HG03565 (cell line): Measurements from ENCODE around the gene STAP2.
A peak's percentile ranks its signal among the peaks of the same experiment; 100 is the strongest.

Experiments
- ATAC-seq: cut with Tn5 transposase; IDR thresholded peaks from one replicate; pipeline ENCODE4 v1.9.1; 2021; ENCODE audit warnings: mild to moderate bottlenecking, moderate library complexity; ENCODE audit not compliant: unreplicated experiment

The STAP2 gene

DNA sequence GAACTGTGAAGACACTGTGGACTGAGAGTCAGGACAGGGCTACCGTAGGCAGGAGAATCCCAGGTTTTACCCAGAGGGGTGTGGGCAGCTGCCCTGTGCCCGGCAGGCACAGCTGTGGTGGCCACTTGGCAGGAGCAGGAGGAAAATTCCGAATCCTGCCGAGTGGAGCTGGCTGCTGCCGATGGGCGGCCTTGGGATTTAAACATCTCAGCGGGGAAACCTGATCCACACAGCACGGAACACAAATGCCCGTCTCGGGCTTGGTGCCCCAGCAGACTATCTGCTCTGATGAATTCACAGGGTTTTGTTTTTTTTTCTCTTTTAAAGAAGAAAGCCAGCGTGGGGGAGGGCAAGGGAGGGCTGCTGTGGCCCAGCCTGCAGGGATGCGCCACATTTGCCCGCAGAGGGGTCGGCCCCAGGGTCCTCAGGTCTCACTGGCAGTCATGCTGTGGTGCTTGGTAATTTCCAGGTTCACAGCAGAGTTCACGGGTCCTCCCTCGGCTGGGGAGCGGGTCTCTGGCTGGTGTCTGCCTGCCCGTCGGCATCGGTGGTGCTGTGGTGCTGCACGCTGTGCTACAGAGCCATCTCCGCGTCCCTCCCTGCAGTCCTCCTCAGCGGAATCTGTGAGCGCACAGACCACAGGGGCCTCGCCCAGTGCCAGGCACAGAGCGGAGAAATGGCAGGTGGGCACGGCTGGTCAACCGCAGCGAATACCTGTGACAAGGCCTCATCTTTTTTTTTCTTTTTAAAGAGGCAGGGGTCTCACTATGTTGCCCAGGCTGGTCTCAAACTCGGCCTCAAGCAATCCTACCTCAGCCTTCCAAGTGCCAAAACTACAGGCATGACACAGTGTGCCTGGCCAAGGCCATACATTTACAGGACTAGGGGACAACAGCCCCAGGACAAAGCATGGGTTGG is 32.9 kb upstream of the STAP2 start:
- ATAC-seq = no peak

DNA sequence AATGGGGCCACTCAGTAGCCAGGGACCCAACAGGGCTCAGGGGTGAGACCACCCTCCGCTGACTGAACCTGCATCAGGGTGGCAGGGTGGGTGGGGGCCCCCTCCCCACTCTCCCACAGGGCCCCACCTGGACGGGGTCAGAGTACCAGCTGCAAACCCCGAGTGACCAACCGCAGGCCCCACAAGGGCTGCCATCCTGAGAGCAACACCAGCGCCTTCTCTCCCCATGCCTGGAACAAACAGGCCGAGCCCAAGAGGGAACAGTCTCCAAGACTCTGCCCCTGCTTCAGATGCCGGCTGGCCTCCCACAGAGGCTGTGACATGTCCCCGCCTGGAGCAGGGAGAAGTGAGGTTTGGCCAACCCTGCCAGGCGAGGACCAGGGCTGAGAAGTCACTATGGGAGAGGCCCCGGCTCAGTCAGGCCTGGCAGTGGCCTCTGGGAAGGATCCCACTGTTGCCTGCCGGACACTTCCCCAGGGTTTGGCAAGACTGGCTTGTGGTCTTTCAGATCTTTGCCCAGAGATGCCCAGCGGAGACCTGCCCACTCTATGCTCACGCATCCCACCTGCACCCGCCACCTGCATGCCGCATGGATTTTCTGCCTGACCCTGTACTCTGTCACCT is 31.9 kb upstream of the STAP2 start:
- ATAC-seq = no peak

DNA sequence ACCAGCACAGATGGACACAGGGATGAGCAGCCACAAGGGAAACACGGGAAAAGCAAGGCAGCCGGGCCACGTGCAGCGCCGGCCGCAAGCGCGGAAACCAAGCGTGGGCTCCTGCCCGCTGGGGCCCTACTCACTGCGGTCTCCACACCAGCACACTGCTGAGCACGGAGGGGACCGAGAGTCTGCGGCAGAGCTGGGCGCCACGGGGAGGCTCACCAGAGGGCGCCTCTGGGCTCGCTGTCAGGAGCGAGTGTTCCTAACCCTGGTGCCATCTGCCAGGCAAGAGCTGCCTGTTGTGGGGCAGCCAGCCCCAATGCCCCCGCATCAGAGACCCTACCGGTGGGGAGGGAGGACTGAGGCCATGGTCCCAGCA is 31.2 kb upstream of the STAP2 start:
- no peak for ATAC-seq

DNA sequence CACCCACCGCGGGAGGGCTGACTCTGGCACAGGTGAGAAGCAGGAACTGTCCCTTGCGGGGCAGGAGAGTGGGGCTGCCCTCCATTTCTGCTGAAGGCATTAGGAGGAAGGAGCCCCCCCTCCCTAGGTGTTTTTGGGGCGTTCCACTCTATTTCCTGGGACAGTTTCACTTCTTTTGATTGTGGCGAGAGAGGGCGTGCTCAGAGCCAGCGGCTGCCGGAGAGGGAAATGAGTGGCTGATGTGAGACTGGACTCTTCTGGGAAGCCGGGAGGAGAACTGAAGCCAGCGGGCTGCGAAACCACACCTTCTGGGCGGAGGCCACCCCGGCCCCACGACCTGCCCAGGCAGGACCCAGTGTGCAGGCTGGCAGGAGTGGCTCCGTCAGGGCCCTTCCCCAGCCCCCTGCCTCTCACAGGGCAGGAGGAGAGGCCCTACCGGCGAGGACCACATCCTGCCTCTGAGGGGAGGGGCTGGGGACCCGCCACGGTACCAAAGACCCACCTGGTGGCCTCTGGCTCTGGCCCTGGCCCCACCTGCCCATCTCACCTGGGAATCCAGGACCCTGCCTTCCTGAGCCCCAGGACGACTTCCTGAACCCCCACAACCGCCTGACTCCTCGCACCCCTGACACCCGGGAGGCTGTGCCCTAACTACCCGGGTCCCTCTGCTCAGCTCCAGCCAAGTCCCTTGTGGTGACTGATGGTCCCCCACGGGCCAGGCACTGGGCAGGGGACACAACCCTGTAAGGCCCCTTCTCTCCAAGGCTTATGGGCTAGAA is 30.7 kb upstream of the STAP2 start:
- peak; percentile 45 for ATAC-seq

DNA sequence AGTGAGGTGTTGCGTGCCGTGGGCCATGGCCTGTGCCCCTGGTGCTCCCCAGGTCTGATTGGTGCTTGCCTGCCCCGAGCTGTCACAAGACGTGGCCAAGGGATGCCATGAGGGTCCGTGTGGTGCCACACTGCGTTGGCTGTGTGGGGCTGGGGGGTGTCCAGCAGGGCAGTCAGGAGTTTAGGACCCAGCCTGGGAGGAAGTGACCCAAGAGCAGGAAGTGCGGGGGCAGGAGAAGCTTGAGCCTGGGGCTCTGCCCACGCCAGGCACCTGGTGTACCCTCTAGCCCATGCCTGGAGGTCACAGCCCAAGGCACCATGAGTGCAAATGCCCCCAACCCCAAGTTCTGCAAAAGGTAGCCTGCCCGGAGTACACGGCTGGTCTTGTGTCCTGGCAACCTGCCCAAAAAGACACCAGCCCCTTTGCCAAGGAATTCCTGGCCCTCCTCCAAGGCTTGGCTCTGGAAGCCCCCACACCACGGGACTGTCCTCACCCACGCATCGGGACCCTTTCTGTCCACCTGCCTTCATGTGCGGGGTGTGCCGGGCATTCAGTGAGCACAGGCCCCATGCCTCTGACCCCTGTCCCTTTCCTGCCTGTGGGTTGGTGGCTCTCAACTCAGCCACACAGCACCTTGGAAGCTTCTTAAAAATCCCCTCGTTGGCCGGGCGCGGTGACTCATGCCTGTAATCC is 29.6 kb upstream of the STAP2 start:
- no peak for ATAC-seq

DNA sequence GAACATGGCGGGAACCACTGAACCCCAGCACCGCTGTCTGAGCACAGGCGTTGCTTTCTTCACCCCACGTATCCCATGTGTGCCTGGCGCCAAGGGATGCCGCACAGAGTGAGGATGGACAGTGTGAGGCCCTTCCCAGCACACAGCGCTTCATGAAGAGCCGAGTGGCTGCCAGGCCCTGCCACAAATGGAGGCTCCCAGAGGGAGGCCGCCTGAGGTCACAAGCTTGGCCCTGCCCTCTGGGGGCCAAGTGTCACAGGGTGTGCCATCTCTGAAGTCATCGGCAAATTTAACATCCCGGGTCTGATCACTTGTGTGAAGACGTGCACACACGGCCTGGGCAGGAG is 29.1 kb upstream of the STAP2 start:
- no peak for ATAC-seq

DNA sequence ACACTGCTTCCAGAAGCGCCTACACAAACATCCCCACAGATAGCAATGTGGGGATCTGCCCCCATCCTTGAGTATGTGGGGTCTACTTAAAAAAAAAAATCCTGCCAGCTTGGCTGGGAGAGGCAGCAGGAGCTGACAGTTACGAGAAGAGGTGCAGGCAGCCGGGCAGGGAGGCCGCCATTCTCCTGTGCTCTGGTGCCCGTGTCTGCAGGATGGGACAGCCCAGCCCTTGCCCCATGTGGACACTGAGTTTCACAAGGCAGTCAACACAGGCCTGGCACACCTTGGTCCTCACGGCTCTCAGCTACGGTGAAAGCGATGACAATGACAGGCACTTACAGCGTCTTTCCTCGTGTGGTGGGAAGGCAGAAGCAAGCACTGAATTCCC is 28.7 kb upstream of the STAP2 start:
- no peak for ATAC-seq

DNA sequence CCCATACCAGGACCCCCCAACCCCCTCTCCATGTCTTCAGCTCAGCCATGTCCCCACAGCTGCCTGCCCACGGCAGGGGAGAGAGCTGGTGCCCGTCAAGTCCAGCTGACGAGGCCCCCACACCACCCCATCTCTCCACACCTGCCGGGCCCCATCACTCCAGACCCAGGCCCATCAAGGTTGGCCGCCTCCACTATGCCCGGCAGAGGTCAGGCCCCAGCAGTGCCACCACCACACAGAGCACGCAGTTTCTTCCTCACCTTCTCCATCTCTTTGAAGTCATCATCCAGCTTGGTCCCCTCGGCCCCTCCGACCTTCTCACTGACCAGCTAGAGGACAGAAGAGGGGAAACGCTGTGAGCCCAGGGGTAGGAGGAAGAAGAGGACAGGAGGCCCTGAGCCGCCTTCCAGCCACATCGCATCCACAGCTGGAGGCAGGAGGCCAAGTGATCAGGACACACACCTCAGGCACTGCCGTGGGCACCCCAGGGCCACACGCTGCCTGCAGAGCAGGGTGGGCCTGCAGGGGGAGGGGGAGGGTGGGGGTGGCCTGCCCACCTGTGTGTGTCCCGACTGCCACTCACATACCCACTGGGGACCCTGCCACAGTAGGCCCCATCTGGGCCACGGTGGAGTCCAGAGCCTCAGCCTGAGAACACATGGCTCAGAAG is 28.2 kb upstream of the STAP2 start:
- ATAC-seq = no peak

DNA sequence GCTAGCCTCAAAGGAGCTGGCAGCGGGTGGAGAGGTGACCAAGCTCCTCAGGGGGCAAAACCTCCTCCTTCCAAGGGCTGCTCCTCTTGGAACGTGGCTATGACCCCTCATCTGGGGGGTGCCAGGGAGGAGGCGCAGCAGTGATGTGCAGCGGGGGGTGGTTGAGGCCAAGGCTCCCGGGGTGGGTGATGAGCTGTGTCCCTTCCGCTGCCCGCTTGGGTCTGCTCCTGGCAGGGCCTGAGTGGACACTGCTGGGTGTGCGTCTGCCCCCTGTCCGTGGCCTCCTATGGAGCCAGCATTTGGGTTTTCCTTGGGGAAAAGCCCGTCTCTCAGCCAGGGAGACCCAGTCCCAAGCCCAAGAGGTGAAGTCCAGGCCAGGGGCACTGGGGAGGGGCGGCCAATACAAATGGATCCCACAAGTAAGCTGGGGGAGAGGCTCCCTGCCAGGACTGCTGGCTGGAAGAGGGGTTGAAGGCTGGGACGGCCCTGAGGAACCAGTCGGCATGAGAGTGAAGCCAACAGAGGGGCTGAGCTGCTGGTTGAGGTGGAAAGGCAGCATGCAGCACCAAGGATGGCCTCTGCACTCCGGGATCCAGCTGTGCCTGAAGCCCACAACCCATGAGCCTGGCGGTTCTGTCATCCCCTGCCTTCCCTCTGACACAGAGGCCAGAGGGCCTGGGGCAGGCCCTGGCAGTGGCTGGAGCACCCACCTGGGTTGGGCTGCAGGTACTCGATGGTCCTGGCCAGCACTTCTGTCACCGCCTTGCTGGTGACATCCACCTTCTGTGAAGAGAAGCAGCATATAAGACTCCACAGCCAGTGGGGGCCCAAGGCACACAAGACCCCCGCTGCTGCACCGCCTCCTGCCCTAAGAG is 27.4 kb upstream of the STAP2 start:
- no peak for ATAC-seq

DNA sequence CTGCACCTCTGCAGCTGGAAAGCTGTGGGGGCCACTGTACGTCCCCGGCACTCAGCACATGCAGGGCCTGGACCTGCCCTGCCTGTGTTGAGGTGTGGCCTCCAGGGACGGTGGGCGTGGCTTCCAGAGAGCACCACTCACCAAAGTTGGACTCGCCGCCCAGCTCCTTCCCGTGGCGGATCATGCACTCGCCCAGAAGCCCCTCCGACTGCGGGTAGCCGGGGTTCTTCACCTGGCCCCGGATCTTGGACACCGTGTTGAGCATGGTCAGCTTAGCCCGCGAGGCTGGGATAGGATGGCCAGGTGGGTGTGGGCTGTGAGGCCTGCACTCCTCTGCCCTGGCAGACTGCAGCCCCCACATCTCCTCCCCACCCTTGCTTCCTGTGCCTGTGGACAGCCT is 26.7 kb upstream of the STAP2 start:
- no peak for ATAC-seq

DNA sequence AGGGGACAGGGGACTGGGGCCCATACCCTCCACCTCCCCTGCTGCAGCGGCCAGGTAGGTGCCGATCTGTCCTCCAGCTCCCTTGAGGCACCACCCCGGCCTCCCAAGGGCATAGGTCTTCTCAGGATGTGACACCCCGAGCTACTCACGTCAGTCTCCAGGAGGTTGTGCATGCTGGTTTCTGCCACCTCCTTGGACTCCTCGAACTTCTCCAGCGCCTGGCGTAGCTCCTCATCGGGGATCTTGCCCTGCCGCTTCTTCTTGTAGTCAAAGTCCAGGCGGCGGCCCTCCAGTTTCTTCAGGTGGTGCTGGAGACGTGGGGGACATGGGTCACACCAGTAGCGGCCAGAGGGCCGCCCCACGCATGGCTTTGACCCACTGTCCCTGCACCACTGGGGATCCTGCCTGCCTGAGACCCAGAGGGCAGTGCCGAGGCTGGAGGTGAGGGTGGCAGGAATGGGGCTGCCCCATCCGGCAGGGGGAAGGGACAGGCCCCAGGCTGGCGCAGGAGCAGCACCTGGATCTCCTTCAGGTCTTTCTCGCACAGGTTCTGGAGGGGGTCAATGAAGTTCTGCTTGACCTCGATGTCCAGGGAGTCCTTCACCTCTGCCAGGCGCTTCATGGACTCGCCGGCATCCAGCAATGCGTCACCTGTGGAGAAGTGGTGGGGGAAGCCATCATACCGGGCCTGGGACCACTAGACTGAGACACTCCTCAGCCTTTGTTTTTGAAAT is 25.1 kb upstream of the STAP2 start:
- ATAC-seq = no peak

DNA sequence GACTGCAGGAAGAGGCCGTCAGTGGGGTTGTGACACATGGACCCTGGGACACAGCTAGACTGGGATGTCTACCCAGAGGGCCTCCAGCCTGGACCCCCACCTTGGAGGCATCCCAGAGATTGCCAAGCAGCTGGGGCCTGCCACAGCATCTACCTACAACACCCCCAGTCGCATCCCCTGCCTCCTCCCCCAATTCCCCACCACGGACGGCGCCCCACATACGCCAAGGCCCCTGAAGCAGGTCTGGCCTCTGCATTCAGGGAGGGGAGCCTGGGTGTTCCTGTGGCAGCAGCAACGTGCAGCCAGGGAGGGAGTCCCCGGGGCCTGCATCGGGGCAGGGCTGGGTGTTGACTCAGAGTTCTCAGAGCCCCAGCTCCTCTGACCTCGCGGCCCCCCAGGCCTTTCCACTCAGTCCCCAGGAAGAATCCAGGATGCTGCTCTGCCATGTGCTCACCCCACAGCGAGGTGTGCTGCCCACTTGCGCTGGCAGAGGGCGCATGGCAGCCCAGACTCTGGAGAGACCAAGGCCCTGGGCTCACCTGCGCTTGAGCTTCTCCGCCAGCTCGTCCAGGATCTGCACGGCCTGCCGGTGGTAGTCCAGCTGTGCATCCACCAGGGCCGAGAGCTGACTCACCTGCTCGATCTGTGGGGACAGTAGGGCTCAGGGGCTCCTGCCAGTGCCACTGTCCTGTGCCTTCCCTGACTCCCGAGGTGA is 24.4 kb upstream of the STAP2 start:
- ATAC-seq = no peak

DNA sequence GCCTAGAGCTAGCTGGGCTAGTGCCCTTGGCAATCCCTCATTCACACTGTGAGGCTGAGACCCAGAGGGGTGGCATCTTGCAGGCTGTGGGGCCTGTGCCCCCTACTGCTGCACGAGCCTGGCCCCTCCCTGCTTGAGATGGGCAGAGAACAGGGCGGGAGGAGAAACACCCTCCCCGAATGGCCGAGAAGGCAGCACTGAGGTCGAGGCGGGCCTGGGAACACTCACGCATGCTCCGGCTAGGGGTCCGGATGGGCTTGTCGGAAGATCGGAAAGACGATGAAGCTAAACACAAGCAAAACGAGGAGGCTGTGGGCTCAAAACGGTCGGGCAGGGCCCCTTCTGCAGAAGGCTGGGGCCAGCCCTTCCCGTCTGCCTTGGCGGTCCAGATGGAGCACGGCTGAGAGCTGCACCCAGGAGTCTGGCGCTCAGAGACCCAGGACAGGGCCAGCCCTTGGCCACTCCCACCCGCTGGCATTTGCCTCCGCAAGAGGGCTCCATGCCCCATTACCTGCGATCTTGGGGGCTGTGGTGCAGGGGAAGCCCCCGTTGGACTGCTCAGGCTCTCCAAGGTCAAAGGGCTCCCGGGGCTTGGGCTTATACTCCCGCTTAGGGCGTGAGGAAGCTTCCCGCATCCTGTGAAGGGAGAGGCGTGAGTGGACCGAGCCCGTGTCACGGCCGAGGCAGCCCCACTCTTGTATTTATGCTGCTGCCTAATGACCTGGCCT is 23.6 kb upstream of the STAP2 start:
- no peak for ATAC-seq

DNA sequence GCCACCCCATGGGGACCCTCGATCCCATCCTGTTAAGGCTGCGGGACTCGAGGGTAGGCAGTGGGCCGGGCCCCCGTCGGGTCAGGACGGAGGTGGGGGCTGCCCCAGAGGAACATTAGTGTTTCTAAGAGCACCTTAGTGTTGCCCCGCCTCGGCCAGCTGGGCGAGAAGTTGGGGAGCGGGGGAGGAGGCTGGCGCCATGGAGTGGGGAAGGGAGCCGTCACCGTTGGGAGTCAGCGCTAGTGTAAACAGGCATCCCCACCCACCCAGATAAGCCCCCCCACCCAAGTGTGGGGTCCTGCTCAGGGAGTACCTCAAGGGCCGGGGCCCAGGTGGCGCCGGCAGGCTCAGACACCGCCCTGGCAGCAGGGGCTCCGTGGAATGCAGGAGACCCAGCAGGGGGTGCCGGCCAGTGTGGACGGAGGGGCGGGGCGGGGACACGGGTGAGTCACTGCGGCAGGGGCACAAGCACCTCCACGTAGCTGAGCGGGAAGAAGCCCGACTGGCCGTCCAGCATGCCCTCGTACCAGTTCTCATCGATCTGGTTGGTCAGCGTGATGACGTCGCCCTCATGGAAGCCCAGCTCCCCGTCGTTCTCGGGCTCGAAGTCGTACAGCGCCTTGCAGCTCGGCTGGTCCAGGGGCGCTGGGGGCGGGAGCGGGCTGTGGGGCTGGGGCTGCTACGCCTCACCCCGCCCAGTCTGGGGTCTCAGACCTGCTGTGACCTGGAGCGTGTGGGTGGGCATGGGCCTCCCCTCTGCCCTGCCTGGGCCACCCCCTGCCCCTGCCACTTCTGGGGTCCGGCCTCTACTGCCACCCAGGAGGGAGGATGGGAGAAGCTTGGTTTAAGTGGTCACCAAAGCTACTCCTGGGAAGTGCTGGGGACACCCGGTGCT is 22.8 kb upstream of the STAP2 start:
- no peak for ATAC-seq

DNA sequence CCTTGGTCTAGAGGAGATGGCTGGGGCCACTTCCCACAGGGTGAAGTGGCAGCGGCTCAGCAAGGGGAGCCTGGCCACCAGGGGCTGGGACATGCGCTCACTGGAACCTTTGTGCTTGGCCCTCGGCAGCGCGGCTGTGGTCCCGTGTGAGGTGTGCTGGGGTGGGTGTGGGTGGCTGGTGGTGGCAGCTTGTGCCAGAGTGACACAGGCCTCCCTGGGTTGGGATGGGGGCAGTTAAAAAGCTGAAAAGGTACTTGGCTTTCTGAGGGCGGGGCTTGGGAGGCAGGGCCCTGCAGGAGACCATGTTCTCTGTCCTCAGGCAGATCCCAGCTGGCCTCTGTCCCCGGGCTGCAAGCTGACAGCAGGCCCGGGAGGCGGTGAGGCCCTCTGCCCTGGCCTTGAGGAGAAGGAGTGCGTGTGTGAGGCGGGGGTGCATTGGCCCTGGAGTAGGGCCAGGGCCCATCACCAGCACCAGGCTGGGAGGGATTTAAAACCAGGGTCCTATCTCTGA is 22.1 kb upstream of the STAP2 start:
- no peak for ATAC-seq

DNA sequence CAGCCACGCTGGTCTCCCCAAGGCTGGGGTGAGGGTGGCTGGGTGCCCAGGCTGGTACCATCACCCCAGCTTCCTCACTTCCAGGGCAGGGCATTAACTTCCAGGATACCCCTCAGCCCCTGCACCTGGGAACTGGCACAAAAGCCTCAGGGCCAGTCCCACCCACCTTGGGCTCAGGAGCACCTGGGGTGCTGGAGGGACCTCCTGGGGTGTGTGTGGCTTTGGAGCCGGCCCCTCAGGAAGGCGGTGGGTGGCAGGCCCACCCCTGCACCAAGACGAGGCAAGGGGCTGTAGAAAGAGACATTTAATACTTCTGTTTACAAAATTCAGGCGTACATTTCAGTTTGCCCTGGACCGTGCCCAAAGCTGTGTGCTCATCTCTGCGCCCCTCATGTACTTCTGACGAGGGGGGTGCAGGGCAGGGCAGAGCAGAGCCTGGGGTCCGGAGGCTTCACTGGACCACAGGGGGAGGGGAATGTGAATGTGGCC is 21.5 kb upstream of the STAP2 start:
- ATAC-seq = no peak

DNA sequence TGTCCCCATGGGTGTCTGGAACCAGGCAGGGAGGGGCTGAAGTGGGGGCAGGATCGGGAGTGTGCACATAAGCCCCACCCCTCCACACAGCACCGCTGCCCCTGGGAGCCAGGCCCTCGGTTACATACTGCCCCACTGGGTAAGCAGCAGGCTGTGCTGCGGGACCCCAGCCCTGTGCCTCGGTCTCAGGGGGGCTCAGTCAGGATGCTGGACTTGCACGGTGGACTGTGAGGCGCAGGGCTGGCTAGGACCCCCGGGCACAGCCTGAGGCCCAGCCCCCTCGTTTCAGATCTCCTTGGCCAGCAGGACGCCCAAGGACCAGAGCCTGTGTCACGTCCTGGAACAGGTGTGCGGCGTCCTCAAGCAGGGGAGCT is 21.0 kb upstream of the STAP2 start:
- no peak for ATAC-seq
